RWPE1 (cell line): Measurements from ENCODE around the gene FIGN.

Source experiments
- CTCF ChIA-PET: fragments of 350-600 bp; sonication (Branson Sonifier 250); formaldehyde crosslinking; extraction: SDS; loops from one replicate; lab custom pipeline; 2021; lab: Yijun Ruan, JAX
- POLR2A ChIA-PET: fragments of 400-600 bp; formaldehyde crosslinking; extraction: SDS; loops from one replicate; lab custom pipeline; 2020; ENCODE audit warnings: antibody characterized with exemption; ENCODE audit not compliant: low non-redundant PET; lab: Yijun Ruan, JAX
- DNase-seq: peaks from one replicate; pipeline ENCODE4 v3.0.0; 2012; ENCODE audit warnings: low spot score
- H3K27ac ChIP-seq: fragments of 450-650 bp; 2 replicates; pipeline ENCODE4 v1.5.1; 2017
- CTCF ChIP-seq: fragments of 450-650 bp; conservative IDR thresholded peaks from 2 replicates; pipeline ENCODE4 v1.5.1; 2017; ENCODE audit warnings: low read depth, mild to moderate bottlenecking

Gene FIGN

GRCh38 chr2:163551616-163552373, 184.0 kb downstream of the FIGN start:
- ChIA-PET POLR2A (no interaction called here), CTCF (no interaction called here)
- H3K27ac ChIP-seq: no peak overlapping the region
- no peak for TF ChIP-seq CTCF
- DNase-seq: no peak

- no peak for TF ChIP-seq CTCF
- ChIA-PET POLR2A (no interaction called here), CTCF (no interaction called here)
- H3K27ac ChIP-seq: no peak overlapping the region
- no peak for DNase-seq
Observed at GRCh38 chr2:163548970-163549369, 186.8 kb downstream of the FIGN start.
